Muscle of leg (tissue), 11 donors: Measurements from ENCODE around the gene ZBTB1. TPM values are rescaled to one million over a fixed set of nuclear protein-coding genes. Genes with fewer than 3 reads are reported as not detected.
"Not testable (repeated sequence)": the region's sequence is repeated elsewhere in the genome, so short reads cannot be mapped to it uniquely, and the experiment has no call there.

ENCODE experiments used
- DNase-seq: peaks from one replicate; pipeline ENCODE4 v3.0.0; 2013
- H3K27ac ChIP-seq: one replicate; pipeline ENCODE4 v1.5.1; 2013; ENCODE audit warnings: mild to moderate bottlenecking, low read length, control low read depth
- H3K27me3 ChIP-seq: one replicate; pipeline ENCODE4 v1.6.1; 2013; ENCODE audit warnings: low read length; ENCODE audit not compliant: control insufficient read depth, insufficient read depth
- H3K36me3 ChIP-seq: one replicate; pipeline ENCODE4 v1.6.1; 2013; ENCODE audit warnings: low read length; ENCODE audit not compliant: control insufficient read depth, insufficient read depth
- H3K4me1 ChIP-seq: one replicate; pipeline ENCODE4 v1.6.1; 2013; ENCODE audit warnings: low read length; ENCODE audit not compliant: control insufficient read depth, insufficient read depth
- H3K4me3 ChIP-seq: one replicate; pipeline ENCODE4 v1.5.1; 2013; ENCODE audit warnings: low read length, control low read depth
- H3K9me3 ChIP-seq: replicated peaks from 2 replicates; pipeline ENCODE4 v1.6.1; 2013; ENCODE audit warnings: low read depth, low read length; ENCODE audit not compliant: control insufficient read depth
- WGBS: methylation state at CpG from one replicate; pipeline ENCODE4 v1.1.5; 2013; ENCODE audit warnings: missing lambda C conversion rate; ENCODE audit not compliant: insufficient coverage; 5-methylcytosine and 5-hydroxymethylcytosine counted together
- polyA plus RNA-seq, 8 donors: library from polyadenylated mRNA; unstranded; fragments of 120-200 nt; gene quantifications; one replicate each; pipeline versions ENCODE4 v1.2.1 to v1.2.3, GENCODE V29; 2013; ENCODE audit warnings: inconsistent platforms in 1 of 8, low replicate concordance in 1 of 8; ENCODE audit not compliant: insufficient read length in 8 of 8, insufficient read depth in 1 of 8
- total RNA-seq: library from RNA; stranded (reverse); fragments of 120-200 nt; gene quantifications from one replicate; pipeline ENCODE4 v1.2.4, GENCODE V29; 2013

Gene ZBTB1
- total and polyA plus RNA-seq, 9 donors: 24.1 to 42.4 (median 32.0) TPM

- peaks cover 3% of the 10 kb centered on the region for H3K36me3 ChIP-seq
- H3K4me1 ChIP-seq: peaks cover 17% of the 10 kb centered on the region
- no peak overlapping the region for H3K4me3 ChIP-seq
- H3K27ac ChIP-seq: no peak overlapping the region
- no CpG with 5 or more reads among the region's 3 CpGs for WGBS
- DNase-seq: no peak
- H3K9me3 ChIP-seq: no peaks in the 10 kb centered on the region
- no peaks in the 10 kb centered on the region for H3K27me3 ChIP-seq
These were observed 2.2 kb downstream of the ZBTB1 start for GRCh38 chr14:64506721-64507120.

- 100% methylated on average over 1 of the region's 4 CpGs for WGBS
- Histone ChIP-seq H3K4me1 (peaks cover 10% of the 10 kb centered on the region), H3K27ac (no peak overlapping the region), H3K9me3 (no peaks in the 10 kb centered on the region), H3K36me3 (no peaks in the 10 kb centered on the region), H3K27me3 (no peaks in the 10 kb centered on the region), H3K4me3 (no peak overlapping the region)
- no peak for DNase-seq
These were observed 3.0 kb downstream of the ZBTB1 start for GRCh38 chr14:64507376-64508156.

GRCh38 chr14:64508215-64508776, 3.7 kb downstream of the ZBTB1 start:
- Histone ChIP-seq H3K4me3 (no peak overlapping the region), H3K4me1 (peaks cover 7% of the 10 kb centered on the region), H3K9me3 (no peaks in the 10 kb centered on the region), H3K36me3 (no peaks in the 10 kb centered on the region), H3K27ac (no peak overlapping the region), H3K27me3 (no peaks in the 10 kb centered on the region)
- 25% methylated on average over 1 of the region's 1 CpG for WGBS
- DNase-seq: no peak

- Histone ChIP-seq H3K27ac (no peak overlapping the region), H3K9me3 (no peaks in the 10 kb centered on the region), H3K4me3 (no peak overlapping the region), H3K36me3 (no peaks in the 10 kb centered on the region), H3K4me1 (peaks cover 7% of the 10 kb centered on the region), H3K27me3 (no peaks in the 10 kb centered on the region)
- 71% methylated on average over 7 of the region's 8 CpGs for WGBS
- DNase-seq: no peak
These were observed 4.5 kb downstream of the ZBTB1 start for GRCh38 chr14:64509036-64509435.

DNA sequence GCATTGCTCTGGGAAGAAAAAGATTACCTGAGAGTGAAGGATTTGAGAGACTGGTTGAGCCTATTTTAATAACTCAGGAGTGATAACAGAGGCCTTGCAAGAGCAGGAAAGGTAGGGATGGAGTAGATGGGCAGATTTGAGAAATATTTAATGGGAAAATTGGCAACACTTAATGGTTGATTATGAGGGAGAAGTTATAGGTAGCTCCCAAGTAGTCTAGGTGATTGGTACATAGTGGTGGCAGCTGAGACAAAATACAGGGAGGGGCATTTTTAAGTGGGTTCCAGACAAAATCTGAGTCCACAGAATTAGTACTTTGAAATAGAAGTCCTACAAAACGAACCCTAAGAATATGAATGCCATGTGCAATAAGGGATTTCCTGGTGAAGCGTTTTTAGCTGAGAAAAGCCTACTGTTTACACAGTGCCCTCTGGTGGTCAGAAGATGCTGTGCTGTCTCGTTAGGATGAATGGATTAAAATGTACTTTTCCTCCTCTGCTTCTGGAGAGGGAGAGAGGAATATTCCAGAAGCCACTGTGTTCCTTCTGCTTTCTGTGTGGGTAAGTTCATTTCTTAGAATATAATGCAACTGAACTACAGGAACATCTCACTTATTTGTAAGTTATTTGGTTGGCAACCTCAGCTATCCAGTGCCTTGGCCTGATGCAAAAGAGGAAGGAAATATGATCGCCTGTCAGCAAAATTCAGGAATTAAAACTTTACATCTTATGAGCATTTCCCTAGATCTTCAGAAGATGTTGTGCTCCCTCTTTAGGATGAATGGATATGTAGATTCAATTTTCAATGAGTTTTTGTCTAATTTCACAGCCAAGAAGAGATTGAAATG, 6.5 kb downstream of the ZBTB1 start:
- peak; percentile 78 for DNase-seq
- Histone ChIP-seq H3K4me3 (no peak overlapping the region), H3K9me3 (no peaks in the 10 kb centered on the region), H3K27ac (no peak overlapping the region), H3K27me3 (no peaks in the 10 kb centered on the region), H3K4me1 (peaks cover 4% of the 10 kb centered on the region), H3K36me3 (no peaks in the 10 kb centered on the region)
- 0% methylated on average over 1 of the region's 4 CpGs for WGBS

DNA sequence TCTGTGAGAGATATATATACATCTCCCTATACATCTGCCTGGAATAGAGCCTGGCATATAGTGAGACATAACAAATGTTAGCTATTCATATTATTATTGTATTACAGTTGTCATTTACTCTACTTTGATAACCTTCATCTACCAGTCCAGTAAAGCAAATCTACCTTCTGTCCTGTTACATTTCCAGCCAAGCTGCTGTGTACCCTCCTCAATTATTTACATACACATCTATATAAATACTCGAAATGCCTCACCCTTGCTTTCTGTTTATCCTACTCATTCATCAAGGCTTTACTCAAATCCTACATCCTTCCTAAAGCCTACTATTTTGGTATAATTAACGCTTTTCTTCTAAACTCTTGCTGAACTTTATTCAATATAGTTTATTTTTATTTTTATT, 8.7 kb downstream of the ZBTB1 start:
- Histone ChIP-seq H3K27ac (no peak overlapping the region), H3K4me1 (peaks cover under 1% of the 10 kb centered on the region)
- DNase-seq: no peak

GRCh38 chr14:64515053-64515452, 10.5 kb downstream of the ZBTB1 start:
- no peak for DNase-seq
- H3K27me3 ChIP-seq: no peaks in the 10 kb centered on the region
- no CpG with 5 or more reads among the region's 1 CpG for WGBS
- H3K36me3 ChIP-seq: no peaks in the 10 kb centered on the region
- no peak overlapping the region for H3K4me3 ChIP-seq
- H3K4me1 ChIP-seq: no peaks in the 10 kb centered on the region
- no peak overlapping the region for H3K27ac ChIP-seq
- H3K9me3 ChIP-seq: no peaks in the 10 kb centered on the region

More for the DNA sequence above, 8.7 kb downstream of the ZBTB1 start:
- no CpG with 5 or more reads among the region's 2 CpGs for WGBS
- no peak overlapping the region for H3K4me3 ChIP-seq
- H3K36me3 ChIP-seq: no peaks in the 10 kb centered on the region
- H3K27me3 ChIP-seq: no peaks in the 10 kb centered on the region
- no peaks in the 10 kb centered on the region for H3K9me3 ChIP-seq

- no peak for DNase-seq
- Histone ChIP-seq H3K9me3 (no peaks in the 10 kb centered on the region), H3K36me3 (peaks cover 6% of the 10 kb centered on the region), H3K4me1 (no peaks in the 10 kb centered on the region), H3K27me3 (no peaks in the 10 kb centered on the region), H3K27ac (no peak overlapping the region), H3K4me3 (no peak overlapping the region)
- no CpG with 5 or more reads among the region's 1 CpG for WGBS
These were observed 12.4 kb downstream of the ZBTB1 start for GRCh38 chr14:64516969-64517368.

- WGBS: 76% methylated on average over 2 of the region's 6 CpGs
- DNase-seq, H3K4me1 ChIP-seq: not testable (repeated sequence)
These were observed 13.1 kb downstream of the ZBTB1 start for GRCh38 chr14:64517667-64518066.

GRCh38 chr14:64518229-64518628, 13.7 kb downstream of the ZBTB1 start:
- Histone ChIP-seq H3K9me3 (no peaks in the 10 kb centered on the region), H3K36me3 (peaks cover 17% of the 10 kb centered on the region), H3K27me3 (no peaks in the 10 kb centered on the region), H3K4me1 (no peaks in the 10 kb centered on the region), H3K4me3 (no peak overlapping the region), H3K27ac (no peak overlapping the region)
- no peak for DNase-seq
- WGBS: no CpG with 5 or more reads among the region's 4 CpGs

More at GRCh38 chr14:64517667-64518066, 13.1 kb downstream of the ZBTB1 start:
- H3K27me3 ChIP-seq, H3K4me3 ChIP-seq, H3K9me3 ChIP-seq, H3K27ac ChIP-seq: not testable (repeated sequence)
- H3K36me3 ChIP-seq: peaks cover 11% of the 10 kb centered on the region
